Activated CD8-positive, alpha-beta T cell treated with anti-CD3 and anti-CD28 coated beads, Interleukin-2, amount 10 ng/mL, durations not matched to agents 7 days and 5 days (primary cell): ENCODE results near the gene ATP6V0C. TPM values are rescaled to one million over a fixed set of nuclear protein-coding genes. Genes with fewer than 3 reads are reported as not detected.

ENCODE experiments used
- ATAC-seq: fragments of 150-1000 bp; cut with Tn5 transposase; one replicate; pipeline ENCODE4 v1.10.0; 2021; ENCODE audit warnings: moderate library complexity
- CTCF ChIA-PET: fragments of 350-600 bp; sonication (Branson Sonifier 250); formaldehyde crosslinking; loops from one replicate; lab custom pipeline; 2021; ENCODE audit warnings: antibody characterized with exemption; lab: Charles Lee
- POLR2A ChIA-PET: fragments of 350-600 bp; sonication (Branson Sonifier 250); formaldehyde crosslinking; loops from one replicate; lab custom pipeline; 2021; ENCODE audit warnings: antibody characterized with exemption; lab: Charles Lee
- DNase-seq: peaks from one replicate; pipeline ENCODE4 v3.0.0-alpha.2; 2020
- H3K27ac Mint-ChIP-seq: one replicate; pipeline ENCODE4 v1.8.0; 2021; ENCODE audit warnings: mild to moderate bottlenecking, mixed read lengths
- H3K27me3 Mint-ChIP-seq: one replicate; pipeline ENCODE4 v1.8.0; 2021; ENCODE audit warnings: low read depth, mixed read lengths
- H3K36me3 Mint-ChIP-seq: one replicate; pipeline ENCODE4 v1.8.0; 2021; ENCODE audit warnings: low read depth, mixed read lengths
- H3K4me1 Mint-ChIP-seq: one replicate; pipeline ENCODE4 v1.8.0; 2021; ENCODE audit warnings: low read depth, mixed read lengths
- H3K4me3 Mint-ChIP-seq: one replicate; pipeline ENCODE4 v1.8.0; 2021; ENCODE audit warnings: mild to moderate bottlenecking, mixed read lengths
- H3K9me3 Mint-ChIP-seq: one replicate; pipeline ENCODE4 v1.8.0; 2022; ENCODE audit warnings: mixed read lengths; ENCODE audit not compliant: insufficient read depth
- total RNA-seq, 2 experiments: library from RNA; stranded (reverse); gene quantifications; one replicate each; pipeline ENCODE4 v1.2.3, GENCODE V29; 2021

Gene ATP6V0C
- total RNA-seq, 2 experiments from 2014 or later, result 105 to 110 TPM

GRCh38 chr16:2496223-2497115 is 17.3 kb upstream of the ATP6V0C start:
- no peaks in the 10 kb centered on the region for H3K4me1 Mint-ChIP-seq
- no peaks in the 10 kb centered on the region for H3K27me3 Mint-ChIP-seq
- no peak overlapping the region for H3K27ac Mint-ChIP-seq
- ChIA-PET POLR2A (interaction anchor here (0.6 kb wide), 1 partner anchor 17 kb away, joined by 3 read pairs; no protein-coding TSS in a partner anchor), CTCF (interaction anchor here (0.6 to 1.3 kb wide), 2 partner anchors 13 to 227 kb away, joined by 3 read pairs; no protein-coding TSS in a partner anchor)
- H3K4me3 Mint-ChIP-seq, result no peak overlapping the region
- H3K9me3 Mint-ChIP-seq, result no peaks in the 10 kb centered on the region
- DNase-seq (no peak), ATAC-seq (no peak)
- peaks cover 7% of the 10 kb centered on the region for H3K36me3 Mint-ChIP-seq

GRCh38 chr16:2497116-2497630 is 16.6 kb upstream of the ATP6V0C start:
- no peak for DNase-seq
- Mint-ChIP-seq H3K27me3 (no peaks in the 10 kb centered on the region), H3K36me3 (peaks cover 7% of the 10 kb centered on the region), H3K4me1 (no peaks in the 10 kb centered on the region), H3K9me3 (no peaks in the 10 kb centered on the region), H3K4me3 (no peak overlapping the region), H3K27ac (peak overlapping the region; percentile 2)
- ChIA-PET POLR2A (no interaction called here), CTCF (interaction anchor here (0.6 to 1.3 kb wide), 2 partner anchors 14 to 226 kb away, joined by 3 read pairs; no protein-coding TSS in a partner anchor)
- no peak for ATAC-seq

GRCh38 chr16:2497695-2498484 is 15.9 kb upstream of the ATP6V0C start:
- Mint-ChIP-seq H3K27me3 (no peaks in the 10 kb centered on the region), H3K4me1 (no peaks in the 10 kb centered on the region), H3K36me3 (peaks cover 7% of the 10 kb centered on the region), H3K4me3 (no peak overlapping the region), H3K9me3 (no peaks in the 10 kb centered on the region), H3K27ac (peak overlapping the region; percentile 34)
- CTCF ChIA-PET, result interaction anchor here (1.3 kb wide), 1 partner anchor 14 kb away, joined by 3 read pairs; no protein-coding TSS in a partner anchor
- ATAC-seq (no peak), DNase-seq (no peak)
- POLR2A ChIA-PET, result no interaction called here

- Mint-ChIP-seq H3K9me3 (no peaks in the 10 kb centered on the region), H3K4me1 (no peaks in the 10 kb centered on the region), H3K27ac (no peak overlapping the region), H3K27me3 (no peaks in the 10 kb centered on the region), H3K4me3 (no peak overlapping the region), H3K36me3 (peaks cover 7% of the 10 kb centered on the region)
- CTCF ChIA-PET, result no interaction called here
- DNase-seq (no peak), ATAC-seq (no peak)
- POLR2A ChIA-PET, result no interaction called here
Observed at GRCh38 chr16:2498531-2499253, 15.1 kb upstream of the ATP6V0C start.

- DNase-seq, result no peak
- peaks cover 7% of the 10 kb centered on the region for H3K36me3 Mint-ChIP-seq
Observed at GRCh38 chr16:2499454-2499853, 14.3 kb upstream of the ATP6V0C start.

GRCh38 chr16:2499890-2500429 is 13.8 kb upstream of the ATP6V0C start:
- Mint-ChIP-seq H3K36me3 (peaks cover 7% of the 10 kb centered on the region), H3K27ac (no peak overlapping the region), H3K4me3 (no peak overlapping the region), H3K27me3 (no peaks in the 10 kb centered on the region), H3K9me3 (no peaks in the 10 kb centered on the region), H3K4me1 (no peaks in the 10 kb centered on the region)
- DNase-seq (no peak), ATAC-seq (no peak)
- ChIA-PET POLR2A (interaction anchor here (1.4 kb wide), 1 partner anchor 14 kb away, joined by 5 read pairs; the partner anchor contains the start of gene ATP6V0C), CTCF (interaction anchor here (1.7 to 3.4 kb wide), 4 partner anchors 12 to 305 kb away, joined by 5 to 27 read pairs (median 14); no protein-coding TSS in a partner anchor)

More at GRCh38 chr16:2499454-2499853, 14.3 kb upstream of the ATP6V0C start:
- Mint-ChIP-seq H3K4me1 (no peaks in the 10 kb centered on the region), H3K27ac (no peak overlapping the region), H3K9me3 (no peaks in the 10 kb centered on the region), H3K27me3 (no peaks in the 10 kb centered on the region), H3K4me3 (no peak overlapping the region)
- CTCF ChIA-PET, result interaction anchor here (2.8 to 3.4 kb wide), 2 partner anchors 11 to 304 kb away, joined by 20 to 27 read pairs; no protein-coding TSS in a partner anchor
- POLR2A ChIA-PET, result no interaction called here
- ATAC-seq, result no peak

GRCh38 chr16:2500430-2500917 is 13.3 kb upstream of the ATP6V0C start:
- Mint-ChIP-seq H3K36me3 (peaks cover 7% of the 10 kb centered on the region), H3K4me1 (no peaks in the 10 kb centered on the region), H3K27ac (no peak overlapping the region), H3K27me3 (no peaks in the 10 kb centered on the region), H3K4me3 (no peak overlapping the region), H3K9me3 (no peaks in the 10 kb centered on the region)
- DNase-seq, result no peak
- POLR2A ChIA-PET, result interaction anchor here (1.4 kb wide), 2 partner anchors 13 to 41 kb away, joined by 3 to 5 read pairs; partner anchors contain the start of genes ATP6V0C and TEDC2
- ATAC-seq, result no peak
- CTCF ChIA-PET, result interaction anchor here (0.9 to 3.4 kb wide), 12 partner anchors 11 to 305 kb away, joined by 3 to 27 read pairs (median 6); partner anchors contain the start of genes AMDHD2, ATP6V0C and TBC1D24

- H3K27me3 Mint-ChIP-seq, result no peaks in the 10 kb centered on the region
- peak; percentile 94 for ATAC-seq
- no peak overlapping the region for H3K27ac Mint-ChIP-seq
- no peaks in the 10 kb centered on the region for H3K4me1 Mint-ChIP-seq
- ChIA-PET CTCF (interaction anchor here (0.9 to 3.4 kb wide), 20 partner anchors 9 to 306 kb away, joined by 3 to 27 read pairs (median 5); partner anchors contain the start of genes AMDHD2, ATP6V0C, ECI1 and TBC1D24), POLR2A (interaction anchor here (1.4 kb wide), 2 partner anchors 12 to 41 kb away, joined by 3 to 5 read pairs; partner anchors contain the start of genes ATP6V0C and TEDC2)
- H3K36me3 Mint-ChIP-seq, result peaks cover 7% of the 10 kb centered on the region
- DNase-seq, result peak; percentile 85
- no peak overlapping the region for H3K4me3 Mint-ChIP-seq
- no peaks in the 10 kb centered on the region for H3K9me3 Mint-ChIP-seq
Observed at GRCh38 chr16:2500918-2501750, 12.6 kb upstream of the ATP6V0C start.

GRCh38 chr16:2501946-2502895 is 11.5 kb upstream of the ATP6V0C start:
- no peak for DNase-seq
- Mint-ChIP-seq H3K4me3 (no peak overlapping the region), H3K27ac (no peak overlapping the region), H3K9me3 (no peaks in the 10 kb centered on the region), H3K36me3 (peaks cover 4% of the 10 kb centered on the region), H3K4me1 (peaks cover 3% of the 10 kb centered on the region), H3K27me3 (no peaks in the 10 kb centered on the region)
- ChIA-PET CTCF (interaction anchor here (0.9 to 3.4 kb wide), 18 partner anchors 8 to 307 kb away, joined by 3 to 27 read pairs (median 5); partner anchors contain the start of genes AMDHD2, ATP6V0C, ECI1 and TBC1D24), POLR2A (interaction anchor here (1.4 kb wide), 1 partner anchor 42 kb away, joined by 3 read pairs; the partner anchor contains the start of gene TEDC2)
- ATAC-seq, result no peak
